CD4-positive, alpha-beta T cell treated with Interleukin-1 beta for 1 hour (primary cell): ENCODE data around the gene NAT10.
A peak's percentile ranks its signal among the peaks of the same experiment; 100 is the strongest.

Experiments
- DNase-seq, 2 donors: peaks; one replicate each; pipeline ENCODE4 v3.0.0-alpha.2; 2020 to 2022

Gene NAT10

GRCh38 chr11:34150494-34151151 lies 45.2 kb downstream of the NAT10 start:
- DNase-seq: no peak

- DNase-seq: no peak
Observed at GRCh38 chr11:34151166-34151565, 45.7 kb downstream of the NAT10 start.

GRCh38 chr11:34151916-34152845 lies 46.8 kb downstream of the NAT10 start:
- DNase-seq: no peak

GRCh38 chr11:34154059-34154875 lies 48.8 kb downstream of the NAT10 start:
- peak in 1 of 2 donors; percentile 20 for DNase-seq

- DNase-seq: no peak
Observed at GRCh38 chr11:34155057-34155756, 49.8 kb downstream of the NAT10 start.

- no peak for DNase-seq
Observed at GRCh38 chr11:34155757-34156062, 50.3 kb downstream of the NAT10 start.

- no peak for DNase-seq
Observed at GRCh38 chr11:34157163-34157562, 51.7 kb downstream of the NAT10 start.

- DNase-seq: no peak
Observed at GRCh38 chr11:34158661-34159060, 53.2 kb downstream of the NAT10 start.

- DNase-seq: no peak
Observed at GRCh38 chr11:34160049-34160721, 54.8 kb downstream of the NAT10 start.

- no peak for DNase-seq
Observed at GRCh38 chr11:34160791-34161190, 55.4 kb downstream of the NAT10 start.

- no peak for DNase-seq
Observed at GRCh38 chr11:34161361-34161760, 55.9 kb downstream of the NAT10 start.

GRCh38 chr11:34161812-34162492 lies 56.5 kb downstream of the NAT10 start:
- no peak for DNase-seq

GRCh38 chr11:34162493-34162820 lies 57.0 kb downstream of the NAT10 start:
- no peak for DNase-seq

GRCh38 chr11:34162856-34163255 lies 57.4 kb downstream of the NAT10 start:
- no peak for DNase-seq

- no peak for DNase-seq
Observed at GRCh38 chr11:34165121-34165520, 59.7 kb downstream of the NAT10 start.

GRCh38 chr11:34165786-34166555 lies 60.5 kb downstream of the NAT10 start:
- no peak for DNase-seq

GRCh38 chr11:34166806-34167740 lies 61.6 kb downstream of the NAT10 start:
- no peak for DNase-seq

- DNase-seq: no peak
Observed at GRCh38 chr11:34167961-34168360, 62.5 kb downstream of the NAT10 start.

- no peak for DNase-seq
Observed at GRCh38 chr11:34168642-34169420, 63.4 kb downstream of the NAT10 start.
